Thyroid gland (tissue), 4 donors: ENCODE results near the gene CKMT1B.

Experiments
- CTCF ChIP-seq, 6 experiments: fragments of 200-600 bp in 3 of 6; fragments of 450-650 bp in 3 of 6; sonication (generic) in 3 of 6; IDR thresholded peaks; one replicate each; pipeline ENCODE4 v1.5.1; 2016 to 2019; ENCODE audit warnings: antibody characterized with exemption in 6 of 6, mild to moderate bottlenecking in 2 of 6, inconsistent platforms in 1 of 6, moderate library complexity in 1 of 6
- POLR2A ChIP-seq, 2 donors: fragments of 450-650 bp; IDR thresholded peaks; one replicate each; pipeline ENCODE4 v1.6.1; 2017; ENCODE audit warnings: antibody characterized with exemption in 2 of 2, mild to moderate bottlenecking in 2 of 2, moderate library complexity in 1 of 2

GRCh38 chr15:43544266-43544665, 49.6 kb upstream of the CKMT1B start:
- TF ChIP-seq CTCF (IDR thresholded peaks at IDR 0.05) = no peak
- TF ChIP-seq POLR2A (IDR thresholded peaks at IDR 0.05) = no peak
